Type B pancreatic cell (in vitro differentiated cells): ENCODE results near the gene RFTN1. TPM values are rescaled to one million over a fixed set of nuclear protein-coding genes. Genes with fewer than 3 reads are reported as not detected.

Source experiments
- DNase-seq: peaks from one replicate; pipeline ENCODE4 v3.0.0; 2021; ENCODE audit warnings: mixed read lengths; ENCODE audit not compliant: unreplicated experiment; ENCODE audit errors: extremely low spot score
- H3K27ac Mint-ChIP-seq: 2 replicates; pipeline ENCODE4 v1.8.0; 2021; ENCODE audit warnings: mild to moderate bottlenecking, mixed read lengths
- H3K27me3 Mint-ChIP-seq: 2 replicates; pipeline ENCODE4 v1.8.0; 2021; ENCODE audit warnings: mixed read lengths
- H3K36me3 Mint-ChIP-seq: 2 replicates; pipeline ENCODE4 v1.8.0; 2021; ENCODE audit warnings: mixed read lengths
- H3K4me1 Mint-ChIP-seq: one replicate; pipeline ENCODE4 v1.8.0; 2021; ENCODE audit warnings: mixed read lengths; ENCODE audit not compliant: unreplicated experiment
- H3K4me3 Mint-ChIP-seq: 2 replicates; pipeline ENCODE4 v1.8.0; 2021; ENCODE audit warnings: mild to moderate bottlenecking, mixed read lengths
- H3K9me3 Mint-ChIP-seq: 2 replicates; pipeline ENCODE4 v1.8.0; 2021; ENCODE audit warnings: mixed read lengths
- CTCF ChIP-seq: fragments of 200-600 bp; sonication (generic); conservative IDR thresholded peaks from 2 replicates; pipeline ENCODE4 v1.5.0; 2021; ENCODE audit warnings: antibody characterized with exemption, mild to moderate bottlenecking
- total RNA-seq: library from RNA; stranded (reverse); gene quantifications from 2 replicates; pipeline ENCODE4 v1.2.1, GENCODE V29; 2021; ENCODE audit warnings: low replicate concordance

The RFTN1 gene
- total RNA-seq, 1 donor from 2014 or later, result 18.3 TPM

DNA sequence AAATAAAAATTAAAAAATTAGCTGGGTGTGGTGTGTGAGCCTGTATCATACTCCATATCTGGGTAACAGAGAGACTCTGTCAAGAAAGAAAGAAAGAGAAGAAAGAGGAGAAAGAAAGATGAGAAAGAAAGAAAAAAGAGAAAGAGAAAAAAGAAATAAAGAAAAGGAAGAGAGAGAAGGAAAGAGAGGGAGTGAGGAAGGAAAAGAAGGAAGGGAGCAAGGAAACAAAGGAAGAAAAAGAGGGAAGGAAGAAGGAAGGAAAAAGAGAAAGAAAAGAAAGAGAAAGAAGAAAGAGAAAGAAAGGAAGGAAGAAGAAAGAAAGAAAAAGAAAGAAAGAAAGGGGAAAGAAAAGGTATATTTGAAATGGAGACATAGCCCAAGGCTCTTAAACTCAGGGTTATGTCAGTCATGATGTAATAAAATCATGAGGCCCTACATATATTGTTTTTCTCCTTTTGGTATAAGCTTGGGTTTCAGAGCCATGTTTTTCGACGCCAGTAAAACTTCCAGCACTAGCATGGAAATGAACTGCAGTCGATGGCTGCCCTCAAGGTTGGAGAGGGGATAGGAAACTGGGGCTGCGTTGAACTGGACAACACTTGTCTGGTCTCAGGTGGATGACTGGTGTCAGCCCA, 38.0 kb upstream of the RFTN1 start:
- Mint-ChIP-seq H3K9me3 (peaks cover 8% of the 10 kb centered on the region), H3K27ac (peak overlapping the region; percentile 86), H3K4me1 (peaks cover 7% of the 10 kb centered on the region), H3K4me3 (no peak overlapping the region), H3K27me3 (peaks cover 16% of the 10 kb centered on the region), H3K36me3 (no peaks in the 10 kb centered on the region)
- TF ChIP-seq CTCF, result no peak
- no peak for DNase-seq

DNA sequence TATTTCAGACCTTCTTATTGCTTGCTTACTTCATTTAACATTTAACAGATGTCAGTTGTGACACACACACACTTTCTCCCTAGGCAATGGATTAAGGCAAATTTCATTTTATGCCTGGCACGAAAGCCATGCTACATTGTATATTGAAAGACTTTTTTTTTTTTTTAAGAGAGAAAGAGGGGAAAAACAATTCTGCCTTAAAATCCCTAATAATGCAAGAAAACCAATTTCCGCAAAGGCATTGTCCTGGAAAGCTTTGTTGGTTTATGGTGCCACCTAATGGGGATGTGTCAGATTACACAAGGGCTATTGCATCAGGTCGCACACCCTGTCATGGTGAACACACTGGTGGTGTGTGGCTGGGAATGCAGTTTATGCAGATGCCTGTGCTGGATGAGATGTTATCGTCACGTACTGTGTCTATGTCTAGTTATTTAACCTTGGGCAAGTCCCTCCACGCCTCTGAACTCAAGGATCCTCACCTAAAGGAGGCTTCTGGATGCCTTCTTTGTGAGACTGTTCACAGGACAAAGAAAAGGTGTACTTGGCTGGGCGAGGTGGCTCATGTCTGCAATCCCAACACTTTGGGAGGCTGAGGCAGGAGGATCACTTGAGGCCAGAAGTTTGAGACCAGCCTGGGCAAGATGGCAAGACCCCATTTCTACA, 37.3 kb upstream of the RFTN1 start:
- H3K27ac Mint-ChIP-seq, result peak overlapping the region; percentile 86
- DNase-seq, result peak; percentile 78
- TF ChIP-seq CTCF, result peak; percentile 94

GRCh38 chr3:16550305-16550675, 36.8 kb upstream of the RFTN1 start:
- no peaks in the 10 kb centered on the region for H3K36me3 Mint-ChIP-seq
- peak overlapping the region; percentile 42 for H3K4me3 Mint-ChIP-seq
- DNase-seq, result no peak
- no peak for TF ChIP-seq CTCF
- peaks cover 8% of the 10 kb centered on the region for H3K9me3 Mint-ChIP-seq
- H3K27ac Mint-ChIP-seq, result peak overlapping the region; percentile 86
- H3K4me1 Mint-ChIP-seq, result peaks cover 9% of the 10 kb centered on the region
- H3K27me3 Mint-ChIP-seq, result peaks cover 16% of the 10 kb centered on the region

More for the DNA sequence above, 37.3 kb upstream of the RFTN1 start:
- Mint-ChIP-seq H3K36me3 (no peaks in the 10 kb centered on the region), H3K4me3 (peak overlapping the region; percentile 42), H3K4me1 (peaks cover 7% of the 10 kb centered on the region), H3K27me3 (peaks cover 16% of the 10 kb centered on the region), H3K9me3 (peaks cover 8% of the 10 kb centered on the region)

DNA sequence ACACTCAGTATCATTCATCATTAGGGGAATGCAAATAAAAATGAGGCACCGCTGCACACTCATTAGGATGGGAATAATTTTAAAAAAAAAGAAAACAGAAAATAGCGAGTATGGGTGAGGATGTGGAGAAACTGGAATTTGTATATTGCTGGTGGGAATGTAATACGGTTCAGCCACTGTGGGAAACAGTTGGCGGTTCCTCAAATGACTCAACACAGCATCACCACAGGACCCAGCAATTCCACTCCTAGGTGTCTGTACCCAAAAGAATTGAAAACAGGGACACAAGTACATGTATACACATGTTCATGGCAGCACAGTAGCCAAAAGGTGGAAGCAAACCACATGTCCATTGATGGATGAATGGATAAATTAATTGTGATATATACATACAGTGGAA, 35.2 kb upstream of the RFTN1 start:
- H3K27me3 Mint-ChIP-seq, result peaks cover 17% of the 10 kb centered on the region
- H3K9me3 Mint-ChIP-seq, result peaks cover 8% of the 10 kb centered on the region
- no peak for TF ChIP-seq CTCF

GRCh38 chr3:16547561-16548357, 34.3 kb upstream of the RFTN1 start:
- Mint-ChIP-seq H3K4me1 (peaks cover 9% of the 10 kb centered on the region), H3K27me3 (peaks cover 19% of the 10 kb centered on the region), H3K36me3 (no peaks in the 10 kb centered on the region), H3K9me3 (peaks cover 8% of the 10 kb centered on the region), H3K4me3 (no peak overlapping the region), H3K27ac (no peak overlapping the region)
- no peak for TF ChIP-seq CTCF
- no peak for DNase-seq

More for the DNA sequence above, 35.2 kb upstream of the RFTN1 start:
- Mint-ChIP-seq H3K4me3 (no peak overlapping the region), H3K36me3 (no peaks in the 10 kb centered on the region), H3K4me1 (peaks cover 9% of the 10 kb centered on the region), H3K27ac (no peak overlapping the region)
- no peak for DNase-seq
